HEK293 (cell line): Measurements from ENCODE around the gene SPTBN5.

Experiments used
- CTCF ChIA-PET: fragments of 350-600 bp; formaldehyde crosslinking; extraction: SDS; loops from one replicate; lab custom pipeline; 2021; ENCODE audit warnings: antibody characterized with exemption; lab: Yijun Ruan, JAX
- POLR2A ChIA-PET: fragments of 300-600 bp; formaldehyde crosslinking; extraction: SDS; loops from one replicate; lab custom pipeline; 2020; ENCODE audit warnings: antibody characterized with exemption, inconsistent platforms; lab: Yijun Ruan, JAX
- H3K27ac ChIP-seq: fragments of 200-500 bp; sonication (Bioruptor generic); 2 replicates; pipeline ENCODE4 v1.5.1; 2014; ENCODE audit warnings: low read depth, low read length, control low read depth, inconsistent platforms; ENCODE audit errors: extremely low read depth
- H3K36me3 ChIP-seq, 2 experiments: fragments of 200-500 bp in 1 of 2; sonication (Bioruptor generic) in 1 of 2; 1 replicate in 1 of 2; 2 replicates in 1 of 2; pipeline ENCODE4 v1.5.1; 2014 to 2017; ENCODE audit warnings: inconsistent platforms in 2 of 2, low read length in 2 of 2; ENCODE audit not compliant: control insufficient read depth in 2 of 2, insufficient read depth in 1 of 2
- H3K4me1 ChIP-seq: fragments of 200-500 bp; sonication (Bioruptor generic); 2 replicates; pipeline ENCODE4 v1.5.1; 2014; ENCODE audit warnings: mild to moderate bottlenecking, low read length, inconsistent platforms; ENCODE audit not compliant: control insufficient read depth, insufficient read depth
- H3K4me3 ChIP-seq: 2 replicates; pipeline ENCODE4 v1.5.1; 2011; ENCODE audit warnings: low read depth, mild to moderate bottlenecking, control low read depth, low read length, moderate library complexity
- H3K9me3 ChIP-seq: fragments of 200-500 bp; sonication (Bioruptor generic); 2 replicates; pipeline ENCODE4 v1.5.1; 2014; ENCODE audit warnings: low read depth, low read length, inconsistent platforms; ENCODE audit not compliant: control insufficient read depth, insufficient read depth
- GLIS2 ChIP-seq: fragments of 450-650 bp; formaldehyde crosslinking; IDR thresholded peaks from 2 replicates; pipeline ENCODE4 v1.5.1; 2016; ENCODE audit warnings: missing biosample characterization, missing genetic modification characterization
- KLF1 ChIP-seq: fragments of 450-650 bp; formaldehyde crosslinking; IDR thresholded peaks from 2 replicates; pipeline ENCODE4 v1.5.1; 2016; ENCODE audit warnings: missing biosample characterization, missing genetic modification characterization
- SP3 ChIP-seq: fragments of 450-650 bp; formaldehyde crosslinking; IDR thresholded peaks from 2 replicates; pipeline ENCODE4 v1.5.1; 2016; ENCODE audit warnings: missing biosample characterization, missing genetic modification characterization
- SP7 ChIP-seq: fragments of 450-650 bp; formaldehyde crosslinking; IDR thresholded peaks from 2 replicates; pipeline ENCODE4 v1.5.1; 2016; ENCODE audit warnings: missing biosample characterization, missing genetic modification characterization
- YY1 ChIP-seq: fragments of 450-650 bp; formaldehyde crosslinking; IDR thresholded peaks from 2 replicates; pipeline ENCODE4 v1.5.1; 2018; ENCODE audit warnings: missing biosample characterization, missing genetic modification characterization
- YY2 ChIP-seq: fragments of 450-650 bp; formaldehyde crosslinking; IDR thresholded peaks from 2 replicates; pipeline ENCODE4 v1.5.1; 2016; ENCODE audit warnings: missing biosample characterization, missing genetic modification characterization
- ZEB2 ChIP-seq: fragments of 450-650 bp; formaldehyde crosslinking; IDR thresholded peaks from 2 replicates; pipeline ENCODE4 v1.5.1; 2016; ENCODE audit warnings: missing biosample characterization, missing genetic modification characterization
- ZNF174 ChIP-seq: fragments of 450-650 bp; formaldehyde crosslinking; IDR thresholded peaks from 2 replicates; pipeline ENCODE4 v1.5.0; 2017; ENCODE audit warnings: missing biosample characterization, mild to moderate bottlenecking, missing genetic modification characterization
- ZNF184 ChIP-seq: fragments of 450-650 bp; IDR thresholded peaks from 2 replicates; pipeline ENCODE4 v1.5.1; 2018; ENCODE audit warnings: missing biosample characterization, mild to moderate bottlenecking, missing genetic modification characterization
- ZNF221 ChIP-seq: fragments of 450-650 bp; formaldehyde crosslinking; IDR thresholded peaks from 2 replicates; pipeline ENCODE4 v1.5.1; 2017; ENCODE audit warnings: missing biosample characterization, missing genetic modification characterization, borderline replicate concordance
- ZNF248 ChIP-seq: fragments of 450-650 bp; formaldehyde crosslinking; IDR thresholded peaks from 2 replicates; pipeline ENCODE4 v1.5.1; 2017; ENCODE audit warnings: missing biosample characterization, missing genetic modification characterization
- ZNF266 ChIP-seq: fragments of 450-650 bp; formaldehyde crosslinking; IDR thresholded peaks from 2 replicates; pipeline ENCODE4 v1.5.1; 2016; ENCODE audit warnings: missing biosample characterization, missing genetic modification characterization, low read depth
- ZNF416 ChIP-seq: fragments of 450-650 bp; formaldehyde crosslinking; IDR thresholded peaks from 2 replicates; pipeline ENCODE4 v1.5.1; 2016; ENCODE audit warnings: missing biosample characterization, missing genetic modification characterization
- ZNF433 ChIP-seq: fragments of 450-650 bp; formaldehyde crosslinking; IDR thresholded peaks from 2 replicates; pipeline ENCODE4 v1.5.1; 2016; ENCODE audit warnings: missing biosample characterization, missing genetic modification characterization, low read depth
- ZNF501 ChIP-seq: fragments of 450-650 bp; formaldehyde crosslinking; IDR thresholded peaks from 2 replicates; pipeline ENCODE4 v1.5.1; 2016; ENCODE audit warnings: missing biosample characterization, missing genetic modification characterization
- ZNF529 ChIP-seq: fragments of 450-650 bp; formaldehyde crosslinking; IDR thresholded peaks from 2 replicates; pipeline ENCODE4 v1.5.1; 2017; ENCODE audit warnings: missing genetic modification characterization, missing biosample characterization; ENCODE audit not compliant: insufficient replicate concordance
- ZNF585B ChIP-seq: fragments of 450-650 bp; formaldehyde crosslinking; IDR thresholded peaks from 2 replicates; pipeline ENCODE4 v1.5.1; 2016; ENCODE audit warnings: missing biosample characterization, missing genetic modification characterization
- ZNF596 ChIP-seq: fragments of 450-650 bp; IDR thresholded peaks from 2 replicates; pipeline ENCODE4 v1.5.0; 2018; ENCODE audit warnings: missing biosample characterization, mild to moderate bottlenecking, missing genetic modification characterization, moderate library complexity
- ZNF600 ChIP-seq: fragments of 450-650 bp; formaldehyde crosslinking; IDR thresholded peaks from 2 replicates; pipeline ENCODE4 v1.5.1; 2016; ENCODE audit warnings: missing biosample characterization, missing genetic modification characterization
- ZNF639 ChIP-seq: fragments of 450-650 bp; formaldehyde crosslinking; IDR thresholded peaks from 2 replicates; pipeline ENCODE4 v1.5.1; 2016; ENCODE audit warnings: missing biosample characterization, missing genetic modification characterization
- ZNF664 ChIP-seq: fragments of 450-650 bp; formaldehyde crosslinking; IDR thresholded peaks from 2 replicates; pipeline ENCODE4 v1.5.1; 2016; ENCODE audit warnings: missing biosample characterization, missing genetic modification characterization
- ZNF76 ChIP-seq: fragments of 450-650 bp; formaldehyde crosslinking; IDR thresholded peaks from 2 replicates; pipeline ENCODE4; 2016; ENCODE audit warnings: low read depth, missing biosample characterization, missing genetic modification characterization, borderline replicate concordance
- ZNF768 ChIP-seq: fragments of 450-650 bp; formaldehyde crosslinking; IDR thresholded peaks from 2 replicates; pipeline ENCODE4 v1.5.1; 2018; ENCODE audit warnings: missing biosample characterization, mild to moderate bottlenecking, missing genetic modification characterization
- TF ChIP-seq, protein P1 (sequence below): fragments of 450-650 bp; formaldehyde crosslinking; IDR thresholded peaks from 2 replicates; pipeline ENCODE4 v1.5.1; 2016; ENCODE audit warnings: missing biosample characterization, missing genetic modification characterization
- TF ChIP-seq, protein P2 (sequence below): fragments of 450-650 bp; formaldehyde crosslinking; IDR thresholded peaks from 2 replicates; pipeline ENCODE4 v1.5.1; 2016; ENCODE audit warnings: missing biosample characterization, missing genetic modification characterization
- TF ChIP-seq, protein P3 (sequence below): fragments of 450-650 bp; formaldehyde crosslinking; IDR thresholded peaks from 2 replicates; pipeline ENCODE4 v1.5.1; 2016; ENCODE audit warnings: missing biosample characterization, missing genetic modification characterization

SPTBN5 gene

DNA sequence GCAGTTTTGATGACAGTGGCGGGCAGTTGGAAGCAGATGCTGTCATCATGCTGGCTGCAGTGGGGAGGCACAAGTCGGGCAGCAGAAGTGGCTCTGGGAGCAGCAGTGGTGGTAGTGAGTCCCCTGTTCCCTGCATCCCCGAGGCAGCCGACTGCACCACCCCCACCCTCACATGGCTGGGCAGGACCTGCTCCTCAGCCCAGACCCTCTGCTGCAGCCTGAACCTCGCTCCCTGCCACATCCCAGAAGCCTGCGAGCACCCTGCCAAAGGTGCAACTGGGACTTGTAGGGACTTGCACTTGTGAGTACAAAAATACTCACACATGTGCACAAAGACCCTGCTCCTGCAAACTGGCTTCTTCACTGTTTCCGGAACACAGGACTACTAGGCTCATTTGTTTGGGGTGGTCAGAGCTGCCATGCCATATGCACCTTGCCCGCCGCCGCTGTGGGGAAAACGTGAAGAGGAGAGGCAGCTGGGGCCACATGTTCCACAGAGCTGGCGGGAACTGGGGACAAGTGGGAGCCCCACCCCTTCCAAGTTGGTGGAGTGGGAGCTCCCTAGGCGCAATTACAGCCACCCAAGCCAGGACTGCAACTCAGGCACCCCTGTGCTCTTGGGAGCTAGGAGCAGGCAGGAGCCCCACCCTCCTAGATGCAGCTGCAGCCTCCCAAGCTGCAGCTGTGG lies 63.8 kb downstream of the SPTBN5 start (continued):
- TF ChIP-seq SP7 (no peak), ZNF76 (no peak), ZNF501 (tag by site-specific recombination) (no peak)

- Histone ChIP-seq H3K4me1 (no peaks in the 10 kb centered on the region), H3K4me3 (peak overlapping the region; percentile 79), H3K36me3 (peaks cover 0 to 10% of the 10 kb centered on the region in 2 experiments; a peak in 1 of 3 replicates), H3K9me3 (no peaks in the 10 kb centered on the region), H3K27ac (no peak overlapping the region)
- POLR2A ChIA-PET = no interaction called here
- TF ChIP-seq ZNF596 (tag by site-specific recombination) = no peak
- TF ChIP-seq ZNF184 (tag by site-specific recombination) = no peak
- TF ChIP-seq ZNF433 (tag by site-specific recombination) = no peak
- no peak for TF ChIP-seq ZNF221 (tag by site-specific recombination)
- TF ChIP-seq ZNF768 = no peak
- no peak for TF ChIP-seq ZNF664
- TF ChIP-seq, protein P1, sequence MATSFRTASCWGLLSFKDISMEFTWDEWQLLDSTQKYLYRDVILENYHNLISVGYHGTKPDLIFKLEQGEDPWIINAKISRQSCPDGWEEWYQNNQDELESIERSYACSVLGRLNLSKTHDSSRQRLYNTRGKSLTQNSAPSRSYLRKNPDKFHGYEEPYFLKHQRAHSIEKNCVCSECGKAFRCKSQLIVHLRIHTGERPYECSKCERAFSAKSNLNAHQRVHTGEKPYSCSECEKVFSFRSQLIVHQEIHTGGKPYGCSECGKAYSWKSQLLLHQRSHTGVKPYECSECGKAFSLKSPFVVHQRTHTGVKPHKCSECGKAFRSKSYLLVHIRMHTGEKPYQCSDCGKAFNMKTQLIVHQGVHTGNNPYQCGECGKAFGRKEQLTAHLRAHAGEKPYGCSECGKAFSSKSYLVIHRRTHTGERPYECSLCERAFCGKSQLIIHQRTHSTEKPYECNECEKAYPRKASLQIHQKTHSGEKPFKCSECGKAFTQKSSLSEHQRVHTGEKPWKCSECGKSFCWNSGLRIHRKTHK (tag by site-specific recombination) = no peak
- no peak for TF ChIP-seq ZNF174
- CTCF ChIA-PET = no interaction called here
Observed at GRCh38 chr15:41828807-41829141, 65.1 kb downstream of the SPTBN5 start.

- peak within 1 kb of the TSS; percentile 49; the same call in 1 of the 2 replicates for H3K27ac ChIP-seq
- H3K4me1 ChIP-seq = no peaks in the 10 kb centered on the region
- TF ChIP-seq, protein P2, sequence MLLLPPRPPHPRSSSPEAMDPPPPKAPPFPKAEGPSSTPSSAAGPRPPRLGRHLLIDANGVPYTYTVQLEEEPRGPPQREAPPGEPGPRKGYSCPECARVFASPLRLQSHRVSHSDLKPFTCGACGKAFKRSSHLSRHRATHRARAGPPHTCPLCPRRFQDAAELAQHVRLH (tag by site-specific recombination) = no peak
- no peak for TF ChIP-seq ZNF639 (tag by site-specific recombination)
- peak; percentile 45; the same call in 1 of the 2 replicates for TF ChIP-seq YY1 (tag by site-specific recombination)
- no peak for TF ChIP-seq ZNF585B (tag by site-specific recombination)
- TF ChIP-seq KLF1 (tag by site-specific recombination) = no peak; the same call in 1 of the 2 replicates
- no peak for TF ChIP-seq ZNF266
- TF ChIP-seq, protein P3, sequence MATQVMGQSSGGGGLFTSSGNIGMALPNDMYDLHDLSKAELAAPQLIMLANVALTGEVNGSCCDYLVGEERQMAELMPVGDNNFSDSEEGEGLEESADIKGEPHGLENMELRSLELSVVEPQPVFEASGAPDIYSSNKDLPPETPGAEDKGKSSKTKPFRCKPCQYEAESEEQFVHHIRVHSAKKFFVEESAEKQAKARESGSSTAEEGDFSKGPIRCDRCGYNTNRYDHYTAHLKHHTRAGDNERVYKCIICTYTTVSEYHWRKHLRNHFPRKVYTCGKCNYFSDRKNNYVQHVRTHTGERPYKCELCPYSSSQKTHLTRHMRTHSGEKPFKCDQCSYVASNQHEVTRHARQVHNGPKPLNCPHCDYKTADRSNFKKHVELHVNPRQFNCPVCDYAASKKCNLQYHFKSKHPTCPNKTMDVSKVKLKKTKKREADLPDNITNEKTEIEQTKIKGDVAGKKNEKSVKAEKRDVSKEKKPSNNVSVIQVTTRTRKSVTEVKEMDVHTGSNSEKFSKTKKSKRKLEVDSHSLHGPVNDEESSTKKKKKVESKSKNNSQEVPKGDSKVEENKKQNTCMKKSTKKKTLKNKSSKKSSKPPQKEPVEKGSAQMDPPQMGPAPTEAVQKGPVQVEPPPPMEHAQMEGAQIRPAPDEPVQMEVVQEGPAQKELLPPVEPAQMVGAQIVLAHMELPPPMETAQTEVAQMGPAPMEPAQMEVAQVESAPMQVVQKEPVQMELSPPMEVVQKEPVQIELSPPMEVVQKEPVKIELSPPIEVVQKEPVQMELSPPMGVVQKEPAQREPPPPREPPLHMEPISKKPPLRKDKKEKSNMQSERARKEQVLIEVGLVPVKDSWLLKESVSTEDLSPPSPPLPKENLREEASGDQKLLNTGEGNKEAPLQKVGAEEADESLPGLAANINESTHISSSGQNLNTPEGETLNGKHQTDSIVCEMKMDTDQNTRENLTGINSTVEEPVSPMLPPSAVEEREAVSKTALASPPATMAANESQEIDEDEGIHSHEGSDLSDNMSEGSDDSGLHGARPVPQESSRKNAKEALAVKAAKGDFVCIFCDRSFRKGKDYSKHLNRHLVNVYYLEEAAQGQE (tag by site-specific recombination) = no peak
- TF ChIP-seq ZNF248 (tag by site-specific recombination) = no peak
- TF ChIP-seq ZNF416 (tag by site-specific recombination) = no peak
- TF ChIP-seq ZNF600 (tag by site-specific recombination) = 0 out of 2 replicates have a peak, but pooled peaks have one; percentile 25
- TF ChIP-seq ZEB2 (tag by site-specific recombination) = peak; percentile 54
- 0 out of 2 replicates have a peak, but pooled peaks have one; percentile 30 for TF ChIP-seq SP3 (tag by site-specific recombination)
- no peak for TF ChIP-seq ZNF529
- no peak for TF ChIP-seq YY2 (tag by site-specific recombination)
- peak; percentile 72; the same call in 1 of the 2 replicates for TF ChIP-seq GLIS2 (tag by site-specific recombination)
Observed at GRCh38 chr15:41827880-41828806, 65.7 kb downstream of the SPTBN5 start, which contains the start of gene JMJD7. Gene JMJD7, plus strand, starts transcription at chr15:41828092. Its CDS starts 33 bp downstream, at chr15:41828125.

More at GRCh38 chr15:41827880-41828806, 65.7 kb downstream of the SPTBN5 start, which contains the start of gene JMJD7:
- peaks cover 0 to 16% of the 10 kb centered on the region in 2 experiments; a peak in 1 of 3 replicates for H3K36me3 ChIP-seq
- POLR2A ChIA-PET = interaction anchor here (1.4 kb wide), 1 partner anchor 144 kb away, joined by 5 read pairs; the partner anchor contains the start of gene EHD4
- peak within 1 kb of the TSS; percentile 79 for H3K4me3 ChIP-seq
- H3K9me3 ChIP-seq = no peaks in the 10 kb centered on the region
- CTCF ChIA-PET = interaction anchor here (1.0 kb wide), 2 partner anchors 77 to 91 kb away, joined by 3 to 6 read pairs; no protein-coding TSS in a partner anchor
